GM10847 (cell line): ENCODE data around the gene NLGN2.

Experiments used
- POLR2A ChIP-seq: IDR thresholded peaks from 2 replicates; pipeline ENCODE4 v1.6.1; 2011; ENCODE audit not compliant: insufficient read length; ENCODE audit errors: extremely low read depth

The NLGN2 gene

DNA sequence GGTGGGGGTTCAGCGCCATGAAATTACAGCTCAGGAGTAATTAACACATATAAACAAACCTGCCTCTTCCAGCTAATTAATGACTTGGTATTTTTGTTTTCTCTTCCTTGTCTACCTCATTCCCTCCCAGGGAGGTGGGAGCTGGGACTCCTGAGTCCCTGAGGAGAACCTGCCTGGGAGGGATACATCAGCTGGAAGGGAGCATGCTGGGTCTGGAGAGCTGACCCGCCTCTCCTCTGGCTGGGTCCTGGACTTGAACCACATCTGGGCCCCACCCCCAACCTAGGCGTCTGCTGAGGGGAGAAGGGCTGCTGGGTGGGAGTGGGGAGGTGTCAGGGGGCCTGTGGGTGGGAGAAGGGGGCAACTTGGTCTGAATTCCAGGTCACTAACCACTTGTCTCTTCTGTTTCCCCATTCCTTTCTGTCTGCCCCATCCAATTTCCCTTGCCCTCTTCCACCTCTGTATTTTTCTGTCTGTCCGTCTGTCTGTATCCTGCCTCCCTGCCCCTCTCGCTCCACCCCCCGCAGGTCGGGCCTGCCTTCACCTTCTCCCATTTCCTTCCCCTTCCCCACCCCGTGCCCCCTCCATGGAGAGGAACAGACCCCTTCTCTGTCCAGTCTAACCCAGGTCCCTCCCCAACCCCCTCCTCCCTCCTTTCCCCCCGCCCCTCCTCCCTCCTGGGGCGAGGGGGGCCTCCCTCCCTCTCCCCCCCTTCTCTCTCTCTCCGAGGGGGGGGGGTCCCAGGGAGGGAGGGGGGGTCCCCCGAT is at the start of gene NLGN2:
Gene NLGN2, plus strand, starts transcription at position 361 of the 767 bp plus-strand sequence. CDS start 411 bp downstream, outside the sequence.
- TF ChIP-seq POLR2A = no peak

DNA sequence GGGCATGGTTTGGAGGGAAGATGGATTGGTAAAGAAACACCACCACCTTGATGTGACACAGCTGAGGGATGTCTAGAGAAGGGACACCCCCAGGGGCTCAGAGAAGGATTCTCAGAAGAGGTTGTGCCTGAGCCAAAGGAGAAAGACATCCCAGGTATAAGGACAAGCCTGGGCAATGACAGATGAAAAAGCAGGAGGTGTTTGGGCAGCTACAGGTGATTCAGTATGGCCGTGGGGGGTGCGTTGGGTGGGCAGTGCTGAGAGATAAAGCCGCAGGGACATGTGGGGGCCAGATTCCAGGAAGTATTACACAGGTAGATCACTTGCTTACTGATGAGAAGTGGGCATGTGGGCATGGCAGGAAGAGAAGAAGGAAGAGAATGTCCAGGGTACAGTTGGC is 45.7 kb upstream of the NLGN2 start:
- no peak for TF ChIP-seq POLR2A

DNA sequence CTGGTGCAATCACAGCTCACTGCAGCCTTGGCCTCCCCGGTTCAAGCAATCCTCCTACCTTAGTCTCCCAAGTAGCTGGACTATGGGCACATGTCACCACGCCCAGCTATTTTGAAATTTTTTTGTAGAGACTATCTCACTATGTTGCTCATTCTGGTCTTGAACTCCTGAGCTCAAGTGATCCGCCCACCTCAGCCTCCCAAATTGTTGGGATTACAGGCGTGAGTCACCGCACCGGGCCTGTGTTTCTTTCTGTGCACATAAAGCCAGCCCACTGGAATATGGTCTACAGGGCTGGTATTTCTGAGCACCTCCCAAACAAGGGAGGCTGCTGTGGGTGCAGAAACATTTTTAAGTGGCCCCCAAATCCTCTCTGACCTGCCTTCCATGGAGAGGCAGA is 44.3 kb upstream of the NLGN2 start:
- no peak for TF ChIP-seq POLR2A

DNA sequence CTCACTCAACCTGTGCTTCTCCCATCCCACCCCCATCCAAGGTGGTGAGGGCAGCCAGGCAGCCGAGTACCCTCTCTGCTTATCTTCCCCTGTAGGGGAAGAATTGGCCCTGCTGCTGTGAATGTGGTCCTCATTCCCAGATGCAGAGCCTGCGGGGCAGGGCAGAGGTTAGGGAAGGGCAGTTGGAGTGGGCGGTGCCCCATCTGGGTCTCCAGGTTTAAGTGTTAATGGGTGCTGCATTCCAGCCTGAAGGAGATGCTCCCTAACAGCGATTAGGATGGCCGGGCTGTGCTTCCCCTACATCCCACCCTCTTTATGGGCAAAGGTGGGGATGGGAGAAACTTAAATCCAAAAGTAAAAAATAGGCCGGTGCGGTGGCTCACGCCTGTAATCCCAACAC is 40.6 kb upstream of the NLGN2 start:
- TF ChIP-seq POLR2A = no peak

DNA sequence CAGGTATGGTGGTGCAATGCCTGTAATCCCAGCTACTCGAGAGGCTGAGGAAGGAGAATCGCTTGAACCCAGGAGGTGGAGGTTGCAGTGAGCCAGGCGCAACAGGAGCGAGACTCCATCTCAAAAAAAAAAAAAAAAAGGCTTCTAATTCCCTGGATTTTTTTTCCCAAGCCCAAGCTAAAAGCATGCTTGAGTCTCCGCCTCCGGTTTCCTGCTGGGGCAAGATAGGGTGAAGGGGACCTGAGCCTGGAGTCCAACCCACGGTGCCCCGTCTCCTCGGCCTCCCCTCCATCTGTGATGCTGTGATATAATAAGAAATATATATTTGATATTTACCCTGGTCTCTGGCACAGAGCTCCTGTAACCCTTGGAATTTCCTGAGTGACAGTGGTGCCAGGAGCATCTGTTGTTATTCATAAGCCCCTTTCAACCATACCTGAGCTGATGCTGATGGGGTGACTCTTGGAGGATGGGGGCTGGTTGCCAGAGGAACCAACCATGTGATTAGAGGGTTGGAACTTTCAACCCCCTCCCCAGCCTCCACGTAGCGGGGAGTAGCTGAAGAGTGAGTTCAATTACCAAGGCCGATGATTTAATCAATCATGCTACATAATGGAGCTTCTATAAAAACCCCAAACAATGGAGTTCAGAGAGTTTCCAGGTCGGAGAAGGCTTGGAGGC is 39.6 kb upstream of the NLGN2 start:
- no peak for TF ChIP-seq POLR2A

DNA sequence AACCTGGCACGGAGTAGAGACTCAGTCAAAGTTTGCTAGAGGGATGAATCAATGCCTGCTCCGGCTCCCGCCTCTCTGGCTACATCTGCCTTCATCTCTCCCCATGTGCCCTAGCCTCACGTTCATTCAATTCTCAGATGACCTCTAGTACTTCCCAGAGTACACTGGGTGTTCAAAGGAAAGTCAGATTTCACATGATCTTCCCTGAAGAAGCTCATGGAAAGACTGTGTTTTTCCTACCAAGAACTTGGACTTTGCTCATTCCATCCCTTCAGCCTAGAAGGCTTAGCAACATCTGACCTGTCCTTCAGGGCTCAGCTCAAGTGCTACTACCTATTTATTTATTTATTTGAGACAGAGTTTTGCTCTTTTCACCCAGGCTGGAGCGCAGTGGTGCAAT is 37.8 kb upstream of the NLGN2 start:
- TF ChIP-seq POLR2A = no peak

DNA sequence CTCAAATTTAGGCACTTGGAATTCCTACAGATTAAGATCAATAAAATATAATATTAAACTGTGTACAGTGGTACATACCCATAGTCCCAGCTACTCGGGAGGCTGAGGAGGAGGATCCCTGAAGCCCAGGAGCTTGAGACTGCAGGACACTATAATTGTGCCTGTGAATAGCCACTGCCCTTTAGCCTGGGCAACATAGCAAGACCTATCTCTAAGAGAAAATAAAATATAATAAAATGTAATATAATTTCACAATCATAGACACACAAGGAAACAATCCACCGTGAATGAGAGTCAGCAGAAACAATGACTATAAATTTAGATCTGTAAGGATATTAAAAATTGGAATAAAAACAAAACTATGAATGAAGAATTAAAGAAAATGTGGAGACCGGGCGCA is 36.8 kb upstream of the NLGN2 start:
- TF ChIP-seq POLR2A = no peak

DNA sequence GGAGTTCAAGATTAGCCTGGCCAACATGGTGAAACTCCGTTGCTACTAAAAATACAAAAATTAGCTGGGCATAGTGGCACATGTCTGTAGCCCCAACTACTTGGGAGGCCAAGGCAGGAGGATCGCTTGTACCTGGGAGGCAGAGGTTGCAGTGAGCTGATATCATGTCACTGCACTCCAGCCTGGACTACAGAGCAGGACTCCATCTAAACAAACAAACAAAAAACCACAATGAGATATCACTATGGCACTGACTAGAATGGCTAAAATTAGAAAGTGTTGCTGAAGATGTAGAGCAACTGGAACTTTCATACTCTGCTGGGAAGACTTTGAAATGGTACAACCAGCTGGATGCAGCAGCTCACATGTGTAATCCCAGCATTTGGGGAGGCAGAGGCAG is 33.3 kb upstream of the NLGN2 start:
- TF ChIP-seq POLR2A = no peak

DNA sequence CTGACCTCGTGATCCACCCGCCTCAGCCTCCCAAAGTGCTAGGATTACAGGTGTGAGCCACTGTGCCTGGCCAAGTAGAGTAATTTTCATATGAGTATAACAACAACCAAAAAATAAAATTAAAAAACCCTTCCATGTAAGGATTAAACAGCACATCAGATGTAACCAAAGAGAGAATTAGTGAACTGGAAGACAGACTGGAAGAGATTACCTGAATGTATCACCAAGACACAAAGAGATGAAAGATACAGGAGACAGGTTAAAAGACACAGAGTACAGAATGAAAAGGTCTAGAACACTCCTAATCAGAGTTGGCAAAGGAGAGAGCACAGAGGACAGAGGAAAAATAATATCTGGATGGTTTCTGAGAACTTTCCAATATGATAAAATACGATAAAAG is 28.5 kb upstream of the NLGN2 start:
- TF ChIP-seq POLR2A = no peak

DNA sequence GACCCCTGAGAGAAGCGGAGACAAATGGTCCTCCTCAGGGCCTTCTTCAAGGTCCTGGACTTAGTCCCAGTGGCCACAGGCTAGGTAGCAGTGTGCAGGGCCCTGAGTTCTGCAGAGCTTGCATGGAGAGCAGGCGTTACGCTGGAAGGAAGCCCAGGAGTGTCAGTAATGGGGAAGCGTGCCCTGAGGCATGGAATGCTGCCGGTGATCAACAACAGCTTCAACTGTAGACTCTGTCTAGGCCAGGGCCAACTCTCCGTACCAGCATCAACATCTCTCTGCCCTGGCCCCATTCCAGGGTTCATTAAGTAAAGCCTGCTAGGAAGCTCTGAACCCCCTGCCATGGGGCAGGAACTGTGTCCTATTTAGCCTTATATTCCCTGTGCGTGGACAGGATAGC is 27.3 kb upstream of the NLGN2 start:
- TF ChIP-seq POLR2A = no peak

DNA sequence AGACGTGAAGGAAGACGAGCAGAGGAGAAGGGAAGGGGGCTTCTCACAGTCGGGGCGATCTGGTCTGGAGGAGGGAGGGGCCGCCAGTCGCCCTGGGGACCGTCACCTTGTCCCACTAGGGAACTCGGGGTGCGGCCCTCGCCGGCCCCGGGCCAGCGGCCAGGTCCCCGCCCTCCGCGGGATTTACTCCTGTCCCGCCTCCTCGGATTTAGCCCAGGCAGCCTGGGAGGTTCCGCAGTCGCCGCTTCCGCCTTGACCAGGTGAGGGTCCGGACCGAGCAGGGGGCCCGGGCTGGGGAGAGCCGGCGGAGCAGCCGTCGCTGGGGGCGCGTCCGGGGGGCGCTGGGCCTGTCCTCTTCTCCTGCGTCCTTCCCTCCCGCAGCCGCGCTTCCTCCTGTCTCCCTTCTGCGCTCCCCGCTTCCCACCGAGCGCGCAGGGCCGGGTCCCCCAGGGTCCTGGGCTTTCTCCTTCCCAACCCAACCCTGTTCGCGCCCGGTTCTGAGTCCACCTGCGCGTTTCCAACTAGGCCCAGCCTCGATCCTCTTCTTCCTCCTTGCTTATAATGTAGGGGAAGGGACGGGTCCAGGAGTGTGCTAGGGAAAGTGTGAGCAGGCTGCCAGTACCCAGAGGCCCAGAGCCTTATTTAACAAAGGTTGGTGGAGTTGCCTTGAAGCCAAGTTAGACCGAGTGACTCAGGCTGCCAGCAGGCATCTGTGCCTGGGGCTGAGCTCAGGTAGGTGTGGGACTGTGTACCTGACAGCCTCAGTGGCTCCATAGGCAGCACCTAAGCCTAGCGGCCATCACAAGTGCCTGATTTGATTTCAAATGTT is 26.6 kb upstream of the NLGN2 start, which contains the start of gene TNK1:
Gene TNK1, plus strand, starts transcription at position 235 of the 829 bp plus-strand sequence. CDS start 1,838 bp downstream, outside the sequence.
- no peak for TF ChIP-seq POLR2A

DNA sequence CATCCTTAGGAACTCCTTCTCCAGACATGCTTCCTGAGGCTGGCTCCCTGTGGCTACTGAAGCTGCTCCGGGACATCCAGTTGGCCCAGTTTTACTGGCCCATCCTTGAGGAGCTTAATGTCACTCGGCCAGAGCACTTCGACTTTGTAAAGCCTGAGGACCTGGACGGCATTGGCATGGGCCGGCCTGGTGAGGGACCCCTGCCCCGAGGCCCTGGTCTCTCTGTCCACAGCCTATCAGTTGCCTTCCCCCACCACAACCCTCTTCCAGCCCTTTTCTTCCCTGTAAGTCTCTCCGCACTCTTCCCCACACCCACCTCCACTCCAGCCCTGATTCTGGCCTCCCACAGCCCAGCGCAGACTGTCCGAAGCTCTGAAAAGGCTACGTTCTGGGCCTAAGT is 24.7 kb upstream of the NLGN2 start:
- no peak for TF ChIP-seq POLR2A

DNA sequence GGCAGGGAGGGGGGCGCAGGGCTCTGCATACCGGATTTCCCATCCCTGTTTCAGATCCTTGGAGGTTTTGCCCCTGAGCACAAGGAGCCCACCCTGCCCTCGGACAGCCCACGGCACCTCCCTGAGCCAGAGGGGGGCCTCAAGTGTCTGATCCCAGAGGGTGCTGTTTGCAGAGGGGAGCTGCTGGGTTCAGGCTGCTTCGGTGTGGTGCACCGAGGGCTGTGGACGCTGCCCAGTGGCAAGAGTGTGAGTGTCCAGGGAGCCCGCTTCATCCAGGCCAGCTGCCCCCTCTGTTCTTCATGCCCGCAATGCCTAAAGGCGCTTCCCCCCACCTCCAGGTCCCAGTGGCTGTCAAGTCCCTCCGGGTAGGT is 24.3 kb upstream of the NLGN2 start:
- no peak for TF ChIP-seq POLR2A

DNA sequence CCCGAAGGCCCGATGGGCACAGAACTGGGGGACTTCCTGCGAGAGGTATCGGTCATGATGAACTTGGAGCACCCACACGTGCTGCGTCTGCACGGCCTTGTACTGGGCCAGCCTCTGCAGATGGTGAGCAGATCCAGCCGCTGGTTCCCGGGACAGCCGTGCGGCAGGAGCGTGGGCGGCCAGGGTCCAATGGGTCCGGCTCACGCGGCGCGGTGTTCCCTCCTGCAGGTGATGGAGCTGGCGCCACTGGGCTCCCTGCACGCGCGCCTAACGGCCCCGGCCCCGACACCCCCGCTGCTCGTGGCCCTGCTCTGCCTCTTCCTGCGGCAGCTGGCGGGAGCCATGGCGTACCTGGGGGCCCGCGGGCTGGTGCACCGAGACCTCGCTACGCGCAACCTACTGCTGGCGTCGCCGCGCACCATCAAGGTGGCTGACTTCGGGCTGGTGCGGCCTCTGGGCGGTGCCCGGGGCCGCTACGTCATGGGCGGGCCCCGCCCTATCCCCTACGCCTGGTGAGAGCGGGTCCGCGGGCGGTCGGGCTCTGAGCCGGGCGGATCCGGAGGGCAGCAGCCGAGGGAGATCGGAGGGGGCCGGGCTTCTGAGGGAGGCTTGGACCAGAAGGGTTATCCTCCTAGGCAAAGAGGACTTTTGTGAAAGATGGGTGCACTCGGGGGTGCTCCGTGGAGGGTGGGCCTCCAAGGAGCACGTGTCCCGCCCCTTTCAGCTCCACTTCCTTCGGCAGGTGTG is 23.7 kb upstream of the NLGN2 start:
- TF ChIP-seq POLR2A = peak; percentile 28

DNA sequence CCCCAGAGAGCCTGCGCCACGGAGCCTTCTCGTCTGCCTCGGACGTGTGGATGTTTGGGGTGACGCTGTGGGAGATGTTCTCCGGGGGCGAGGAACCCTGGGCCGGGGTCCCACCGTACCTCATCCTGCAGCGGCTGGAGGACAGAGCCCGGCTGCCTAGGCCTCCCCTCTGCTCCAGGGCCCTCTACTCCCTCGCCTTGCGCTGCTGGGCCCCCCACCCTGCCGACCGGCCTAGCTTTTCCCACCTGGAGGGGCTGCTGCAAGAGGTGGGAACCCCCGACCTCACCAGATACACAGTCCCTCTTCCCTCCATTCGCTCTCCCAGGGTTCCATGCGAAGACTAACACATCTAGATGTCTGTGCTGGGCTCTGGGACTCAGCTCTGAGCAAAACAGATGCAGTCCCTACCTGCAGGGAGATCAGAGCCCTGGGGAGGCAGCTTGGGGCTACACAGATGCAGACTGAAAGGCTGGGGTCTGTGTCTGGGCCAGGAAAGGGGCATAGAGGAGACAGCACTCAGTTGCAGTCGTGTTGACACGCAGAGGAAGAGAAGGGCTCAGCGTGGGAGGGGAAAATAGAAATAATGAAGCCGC is 23.1 kb upstream of the NLGN2 start:
- TF ChIP-seq POLR2A = no peak

DNA sequence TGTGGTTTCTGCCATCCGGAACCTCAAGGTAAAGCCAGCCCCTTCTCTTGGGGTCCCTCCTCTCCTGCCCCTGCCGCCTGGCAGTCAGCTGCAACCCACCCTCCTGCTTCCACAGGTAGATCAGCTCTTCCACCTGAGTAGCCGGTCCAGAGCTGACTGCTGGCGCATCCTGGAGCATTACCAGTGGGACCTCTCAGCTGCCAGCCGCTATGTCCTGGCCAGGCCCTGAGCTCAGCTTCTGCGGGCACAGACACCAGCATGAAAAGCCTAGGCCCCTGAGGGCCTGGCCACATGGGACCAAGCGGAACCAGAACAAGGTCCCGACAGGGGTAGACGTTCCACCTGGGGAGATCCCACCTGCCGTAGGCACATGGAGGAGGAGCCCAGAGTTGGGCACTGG is 18.8 kb upstream of the NLGN2 start:
- TF ChIP-seq POLR2A = no peak
